ENCODE data around the gene FBXO30. TPM values are rescaled to one million over a fixed set of nuclear protein-coding genes. Genes with fewer than 3 reads are reported as not detected.
A peak's percentile ranks its signal among the peaks of the same experiment; 100 is the strongest.

FBXO30 gene
- total and polyA plus RNA-seq, 9 of the 15 experiments (the other 6 are each of a cell fraction or from before 2014, with no cell fraction given) = 3.6 to 12.8 (median 7.1) TPM

GRCh38 chr6:145749632-145750031 is 65.0 kb downstream of the FBXO30 start (continued):
- TF ChIP-seq, protein P1, sequence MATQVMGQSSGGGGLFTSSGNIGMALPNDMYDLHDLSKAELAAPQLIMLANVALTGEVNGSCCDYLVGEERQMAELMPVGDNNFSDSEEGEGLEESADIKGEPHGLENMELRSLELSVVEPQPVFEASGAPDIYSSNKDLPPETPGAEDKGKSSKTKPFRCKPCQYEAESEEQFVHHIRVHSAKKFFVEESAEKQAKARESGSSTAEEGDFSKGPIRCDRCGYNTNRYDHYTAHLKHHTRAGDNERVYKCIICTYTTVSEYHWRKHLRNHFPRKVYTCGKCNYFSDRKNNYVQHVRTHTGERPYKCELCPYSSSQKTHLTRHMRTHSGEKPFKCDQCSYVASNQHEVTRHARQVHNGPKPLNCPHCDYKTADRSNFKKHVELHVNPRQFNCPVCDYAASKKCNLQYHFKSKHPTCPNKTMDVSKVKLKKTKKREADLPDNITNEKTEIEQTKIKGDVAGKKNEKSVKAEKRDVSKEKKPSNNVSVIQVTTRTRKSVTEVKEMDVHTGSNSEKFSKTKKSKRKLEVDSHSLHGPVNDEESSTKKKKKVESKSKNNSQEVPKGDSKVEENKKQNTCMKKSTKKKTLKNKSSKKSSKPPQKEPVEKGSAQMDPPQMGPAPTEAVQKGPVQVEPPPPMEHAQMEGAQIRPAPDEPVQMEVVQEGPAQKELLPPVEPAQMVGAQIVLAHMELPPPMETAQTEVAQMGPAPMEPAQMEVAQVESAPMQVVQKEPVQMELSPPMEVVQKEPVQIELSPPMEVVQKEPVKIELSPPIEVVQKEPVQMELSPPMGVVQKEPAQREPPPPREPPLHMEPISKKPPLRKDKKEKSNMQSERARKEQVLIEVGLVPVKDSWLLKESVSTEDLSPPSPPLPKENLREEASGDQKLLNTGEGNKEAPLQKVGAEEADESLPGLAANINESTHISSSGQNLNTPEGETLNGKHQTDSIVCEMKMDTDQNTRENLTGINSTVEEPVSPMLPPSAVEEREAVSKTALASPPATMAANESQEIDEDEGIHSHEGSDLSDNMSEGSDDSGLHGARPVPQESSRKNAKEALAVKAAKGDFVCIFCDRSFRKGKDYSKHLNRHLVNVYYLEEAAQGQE (IDR thresholded peaks at IDR 0.05; ENCODE audit: borderline replicate concordance) = no peak; the same call in 1 of the 2 replicates
- TF ChIP-seq, protein P1 (CRISPR knock-in tag; IDR thresholded peaks at IDR 0.05; ENCODE audit: low read depth) = no peak
- TF ChIP-seq SMARCC2 (IDR thresholded peaks at IDR 0.05; ENCODE audit: low read depth) (peak; percentile 71; the same call in 1 of the 2 replicates), TSHZ1 (CRISPR knock-in tag; IDR thresholded peaks at IDR 0.05) (no peak), JUND (IDR thresholded peaks at IDR 0.05; ENCODE audit: borderline replicate concordance, low read depth, low read length) (peak; percentile 68; the same call in 1 of the 2 replicates), JUND (tag; IDR thresholded peaks at IDR 0.05; ENCODE audit: borderline replicate concordance, low read depth, low read length) (peak; percentile 38; the same call in 1 of the 3 replicates), MXD1 (CRISPR knock-in tag; IDR thresholded peaks at IDR 0.05; ENCODE audit: borderline replicate concordance, poor library complexity, severe bottlenecking) (no peak), ZNF354B (CRISPR knock-in tag; IDR thresholded peaks at IDR 0.05) (no peak), ZNF24 (IDR thresholded peaks at IDR 0.05) (no peak), CBX2 (IDR thresholded peaks at IDR 0.05; ENCODE audit: insufficient read depth, low read length, poor library complexity, severe bottlenecking) (no peak), SMAD1 (IDR thresholded peaks at IDR 0.05; ENCODE audit: low read depth, low read length, partially characterized antibody) (no peak)

Data from K562 (cell line).